Right ventricle myocardium inferior (tissue), 1 donor: ENCODE data around the gene ESRRA. TPM values are rescaled to one million over a fixed set of nuclear protein-coding genes. Genes with fewer than 3 reads are reported as not detected.
A peak's percentile ranks its signal among the peaks of the same experiment; 100 is the strongest.

Source experiments
- ATAC-seq: fragments of 200-7000 bp; cut with Tn5 transposase; one replicate; pipeline ENCODE4 v1.9.1; 2020; ENCODE audit warnings: mild to moderate bottlenecking, moderate library complexity
- DNase-seq: peaks from one replicate; pipeline ENCODE4 v3.0.0; 2021; ENCODE audit errors: missing footprints
- intact Hi-C: fragments of 100-400 bp; cut with DNase I; formaldehyde crosslinking; loops from one replicate; pipeline ENCODE4 v1.11.0; 2022
- total RNA-seq: library from RNA; stranded (reverse); fragmentation: NEBNext Ultra II Directional; extraction: Animal tissue kit (Norgen Biotek cat#: 25700); gene quantifications from one replicate; pipeline ENCODE4 v1.2.1, GENCODE V29; 2021
- donor health status: DM: no; HTN: yes; CAD: no; lungs with severe emphysema.

Gene ESRRA
- total RNA-seq, 1 donor from 2014 or later, result 217 TPM

DNA sequence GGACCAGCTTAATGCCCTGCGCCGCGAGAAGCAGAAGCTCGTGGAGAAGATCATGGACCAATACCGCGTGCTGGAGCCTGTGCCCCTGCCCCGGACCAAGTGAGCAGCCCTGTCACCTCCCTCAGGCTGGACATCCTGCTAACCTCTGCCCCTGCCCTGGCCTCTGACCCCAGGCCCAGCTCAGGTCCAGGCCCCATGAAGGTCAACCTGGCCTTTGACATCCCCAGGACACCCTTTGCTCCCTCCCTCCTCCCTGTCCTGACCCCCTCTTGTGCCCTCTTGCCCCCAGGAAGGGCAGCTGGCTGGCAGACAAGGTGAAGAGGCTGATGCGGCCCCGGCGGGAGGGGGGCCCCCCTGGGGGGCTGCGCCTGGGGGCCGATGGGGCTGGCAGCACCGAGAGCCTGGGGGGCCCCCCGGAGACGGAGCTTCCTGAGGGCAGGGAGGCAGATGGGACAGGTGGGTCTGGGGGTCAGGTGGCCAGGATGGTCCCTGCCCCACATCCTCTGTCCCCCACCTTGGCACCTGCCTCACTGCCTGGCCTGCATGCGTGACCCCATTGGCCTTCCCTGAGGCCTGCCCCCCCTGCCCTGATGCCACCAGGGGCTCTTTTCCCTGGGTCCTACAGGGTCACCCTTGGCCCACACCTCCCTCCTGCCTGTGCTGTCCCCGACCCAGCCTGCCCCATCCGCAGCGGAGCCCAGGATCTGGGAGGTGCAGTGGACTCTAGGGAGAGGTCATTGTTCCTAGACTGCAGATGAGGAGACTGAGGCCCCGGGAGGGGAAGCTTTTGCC lies 48.6 kb downstream of the ESRRA start:
- DNase-seq (no peak), ATAC-seq (no peak)
- intact Hi-C loops, result no loop called here

DNA sequence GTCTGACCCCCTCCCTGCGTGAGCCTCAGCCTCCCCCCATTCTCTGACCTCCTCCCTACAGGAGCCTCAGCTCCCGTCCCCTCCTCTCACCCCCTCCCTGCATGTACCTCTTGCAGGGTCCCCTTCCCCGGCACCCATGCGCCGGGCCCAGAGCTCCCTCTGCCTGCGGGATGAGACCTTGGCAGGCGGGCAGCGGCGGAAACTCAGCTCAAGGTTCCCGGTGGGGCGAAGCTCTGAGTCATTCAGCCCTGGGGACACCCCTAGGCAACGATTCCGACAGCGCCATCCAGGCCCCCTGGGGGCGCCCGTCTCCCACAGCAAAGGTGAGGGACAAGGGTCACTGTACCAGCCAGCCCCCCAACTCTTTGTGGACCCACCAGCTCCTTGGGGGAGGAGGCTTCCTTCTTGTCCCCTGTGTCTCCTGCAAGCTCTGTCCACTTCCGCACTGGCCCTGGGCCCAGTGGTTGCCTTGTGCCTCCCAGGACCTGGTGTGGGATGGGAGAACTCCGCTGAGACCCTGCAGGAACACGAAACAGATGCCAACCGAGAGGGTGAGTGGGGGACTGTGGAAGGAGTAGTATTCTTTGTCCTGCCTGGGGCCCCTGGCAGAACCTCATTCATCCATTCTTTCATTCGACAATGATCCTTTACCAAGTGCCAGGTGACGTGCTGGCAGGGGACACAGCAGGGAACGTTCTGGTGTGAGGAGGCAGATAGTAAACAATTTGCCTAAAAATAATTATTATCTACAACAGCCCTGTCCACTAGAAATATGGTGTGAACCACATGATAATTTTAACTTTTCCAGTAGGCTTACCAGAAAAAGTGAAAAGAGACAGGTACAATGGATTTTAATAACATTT lies 50.0 kb downstream of the ESRRA start:
- ATAC-seq, result peak; percentile 54
- intact Hi-C loops, result loop anchor here (1.0 kb wide), 2 partner anchors 37 to 50 kb away; partner anchors contain the start of genes ESRRA and PRDX5
- peak; percentile 89 for DNase-seq

DNA sequence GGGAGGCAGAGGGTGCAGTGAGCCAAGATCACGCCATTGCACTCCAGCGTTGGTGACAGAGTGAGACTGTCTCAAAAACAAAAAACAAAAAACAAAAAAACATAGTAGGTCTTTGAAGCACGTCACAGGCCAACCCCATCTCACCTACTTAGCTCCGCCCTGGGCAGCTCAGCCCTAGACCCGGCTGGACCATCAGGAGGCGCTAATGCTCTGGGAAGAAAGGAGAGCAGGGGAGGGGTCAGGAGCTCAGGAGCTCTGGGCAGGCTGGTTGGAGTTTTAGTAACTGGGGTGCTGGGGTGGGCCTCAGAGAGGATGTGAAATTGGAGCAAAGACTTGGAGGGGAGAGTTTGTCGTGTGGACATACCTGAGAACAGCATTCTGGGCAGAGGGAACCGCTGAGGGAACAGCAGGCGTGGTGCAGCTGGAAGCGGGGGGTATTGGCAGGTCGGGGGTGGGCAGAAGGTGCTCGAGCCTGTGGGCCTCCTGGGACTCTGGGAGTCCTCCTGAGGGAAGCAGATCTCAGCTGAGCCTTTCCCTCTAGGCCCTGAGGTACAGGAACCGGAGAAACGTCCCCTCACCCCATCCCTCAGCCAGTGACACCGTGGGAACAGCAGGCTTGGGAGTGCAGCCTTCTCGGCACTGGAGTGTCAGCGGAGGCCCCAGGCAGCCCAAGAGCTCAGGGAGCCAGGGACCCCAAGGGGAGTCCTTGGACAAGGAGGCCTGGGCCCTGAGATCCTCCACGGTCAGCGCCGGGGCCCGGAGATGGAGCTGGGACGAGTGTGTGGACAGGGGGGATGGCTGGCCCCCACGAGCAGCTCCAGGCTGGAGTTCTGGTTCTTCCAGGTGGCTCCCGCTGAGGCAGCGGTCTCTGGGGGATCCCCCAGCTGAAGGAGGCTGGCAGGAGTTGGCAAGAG lies 51.4 kb downstream of the ESRRA start:
- ATAC-seq (no peak), DNase-seq (no peak)
- intact Hi-C loops, result no loop called here

- ATAC-seq (no peak), DNase-seq (no peak)
- intact Hi-C loops, result no loop called here
Observed at GRCh38 chr11:64357446-64357845, 52.1 kb downstream of the ESRRA start.

- ATAC-seq (no peak), DNase-seq (no peak)
- intact Hi-C loops, result no loop called here
Observed at GRCh38 chr11:64357904-64358535, 52.7 kb downstream of the ESRRA start.

- ATAC-seq (no peak), DNase-seq (no peak)
- intact Hi-C loops, result no loop called here
Observed at GRCh38 chr11:64358536-64358906, 53.2 kb downstream of the ESRRA start.

- peak; percentile 75 for DNase-seq
- intact Hi-C loops, result no loop called here
Observed at GRCh38 chr11:64358907-64359711, 53.8 kb downstream of the ESRRA start, which contains the start of gene RPS6KA4. RPS6KA4 (plus strand) TSS chr11:64359162; CDS start chr11:64359236, 74 bp downstream.

DNA sequence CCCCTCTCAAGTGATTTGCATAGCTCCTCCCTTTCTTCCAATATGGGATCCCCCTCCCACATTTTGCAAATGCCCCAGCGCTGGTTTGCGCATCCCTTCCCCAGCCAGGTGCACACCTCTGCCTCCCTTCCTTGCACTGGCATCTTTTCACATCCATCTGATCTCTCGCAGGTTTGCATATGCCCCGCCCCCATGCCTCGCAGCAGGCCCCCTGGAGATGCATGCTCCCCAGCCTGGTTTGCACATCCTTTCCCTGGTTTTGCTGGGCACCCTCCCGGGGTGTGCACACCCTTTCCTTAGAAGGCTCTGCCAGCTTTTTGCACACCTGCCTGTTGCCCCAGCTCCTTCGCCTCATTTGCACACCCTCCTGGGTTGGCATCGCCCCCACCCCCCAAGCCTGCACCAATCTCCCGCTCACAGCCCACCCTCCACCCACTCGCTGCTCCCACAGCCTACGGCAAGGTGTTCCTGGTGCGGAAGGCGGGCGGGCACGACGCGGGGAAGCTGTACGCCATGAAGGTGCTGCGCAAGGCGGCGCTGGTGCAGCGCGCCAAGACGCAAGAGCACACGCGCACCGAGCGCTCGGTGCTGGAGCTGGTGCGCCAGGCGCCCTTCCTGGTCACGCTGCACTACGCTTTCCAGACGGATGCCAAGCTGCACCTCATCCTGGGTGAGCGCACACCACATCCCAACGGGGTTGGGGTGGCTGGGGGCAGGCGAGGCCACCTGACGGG lies 54.6 kb downstream of the ESRRA start:
- ATAC-seq, result no peak

More at GRCh38 chr11:64358907-64359711, 53.8 kb downstream of the ESRRA start, which contains the start of gene RPS6KA4:
- ATAC-seq, result peak; percentile 83

DNA sequence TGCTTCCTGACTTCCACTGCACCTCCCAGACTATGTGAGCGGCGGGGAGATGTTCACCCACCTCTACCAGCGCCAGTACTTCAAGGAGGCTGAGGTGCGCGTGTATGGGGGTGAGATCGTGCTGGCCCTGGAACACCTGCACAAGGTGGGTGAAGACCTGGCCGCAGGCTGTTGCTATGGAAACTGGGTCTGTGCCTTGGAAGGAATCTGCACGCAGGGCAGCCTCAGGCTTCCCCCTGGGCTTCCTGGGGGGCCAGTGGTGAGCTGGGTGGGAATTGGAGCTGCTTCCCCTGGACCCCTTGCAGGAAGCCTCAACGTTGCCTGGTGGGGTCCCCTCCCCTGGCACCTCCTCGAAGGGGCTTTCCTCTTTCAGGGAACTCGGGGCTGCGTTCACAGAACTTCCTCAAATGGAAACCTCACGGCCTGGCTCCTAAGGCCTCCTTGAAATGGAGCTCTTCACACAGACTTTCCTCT lies 55.2 kb downstream of the ESRRA start:
- ATAC-seq (no peak), DNase-seq (no peak)
- intact Hi-C loops, result no loop called here

More for the DNA sequence above, 54.6 kb downstream of the ESRRA start:
- intact Hi-C loops, result no loop called here
- DNase-seq, result no peak

GRCh38 chr11:64361659-64362058 lies 56.3 kb downstream of the ESRRA start:
- no peak for DNase-seq
- no peak for ATAC-seq
- intact Hi-C loops, result no loop called here

DNA sequence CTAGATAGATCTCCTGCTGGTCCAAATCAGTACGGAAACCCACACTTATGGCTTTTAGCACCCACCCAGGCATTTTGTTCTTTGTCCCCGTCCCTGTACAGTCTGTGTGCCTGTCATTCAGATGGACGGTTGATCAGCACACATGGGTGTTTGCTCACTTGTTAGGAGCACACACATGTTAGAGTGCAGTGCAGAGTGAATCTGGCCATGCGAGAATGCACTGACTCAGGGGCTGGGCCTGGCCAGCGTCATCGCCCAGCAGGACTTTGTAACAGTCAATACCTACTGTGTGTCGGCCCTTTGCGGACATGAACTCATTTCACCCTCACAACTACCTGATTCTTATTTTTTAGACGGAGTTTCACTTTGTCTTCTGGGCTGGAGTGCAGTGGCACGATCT lies 57.0 kb downstream of the ESRRA start:
- DNase-seq, result no peak
- ATAC-seq, result no peak
- intact Hi-C loops, result no loop called here

DNA sequence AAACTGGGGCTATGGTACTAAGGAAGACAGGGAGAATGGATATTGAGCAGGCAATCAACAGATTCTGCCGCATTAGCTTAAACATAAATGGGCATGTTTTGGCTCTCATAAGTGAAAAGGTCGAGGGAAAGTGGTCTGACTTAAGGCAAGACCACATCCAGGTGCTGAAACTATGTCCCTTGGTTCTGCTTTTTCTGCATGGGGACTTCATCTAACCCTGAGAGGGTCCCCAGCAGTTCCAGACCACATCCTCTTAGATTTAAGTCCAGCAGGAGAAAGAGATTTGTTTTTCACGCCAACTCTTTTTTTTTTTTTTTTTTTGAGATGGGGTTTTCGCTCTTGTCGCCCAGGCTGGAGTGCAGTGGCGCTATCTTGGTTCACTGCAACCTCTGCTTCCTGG lies 59.1 kb downstream of the ESRRA start:
- intact Hi-C loops, result no loop called here
- DNase-seq, result no peak
- no peak for ATAC-seq

GRCh38 chr11:64364911-64365310 lies 59.6 kb downstream of the ESRRA start:
- ATAC-seq, result no peak
- intact Hi-C loops, result no loop called here

More at GRCh38 chr11:64364911-64365310, 59.6 kb downstream of the ESRRA start:
- no peak for DNase-seq
